K562 (cell line): ENCODE results near the gene TMEM63A. TPM values are rescaled to one million over a fixed set of nuclear protein-coding genes. Genes with fewer than 3 reads are reported as not detected.

Experiments used
- ATF6 ChIP-seq: sonication (generic); formaldehyde crosslinking; IDR thresholded peaks from 2 replicates; pipeline ENCODE4 v1.4.0; 2020; ENCODE audit warnings: mild to moderate bottlenecking, missing genetic modification reagents
- CC2D1A ChIP-seq: fragments of 450-650 bp; IDR thresholded peaks from 2 replicates; pipeline ENCODE4 v1.6.1; 2017; ENCODE audit warnings: mild to moderate bottlenecking
- CCNT2 ChIP-seq: IDR thresholded peaks from 2 replicates; pipeline ENCODE4 v1.6.1; 2011; ENCODE audit warnings: borderline replicate concordance, low read depth, mild to moderate bottlenecking, moderate library complexity, mixed read lengths, low read length; ENCODE audit not compliant: insufficient read length; ENCODE audit errors: extremely low read depth
- CREBBP ChIP-seq: IDR thresholded peaks from one replicate; pipeline ENCODE4 v1.6.1; 2012; ENCODE audit warnings: low read depth, mild to moderate bottlenecking, control low read depth, inconsistent platforms, low read length
- DPF2 ChIP-seq: fragments of 450-650 bp; IDR thresholded peaks from 2 replicates; pipeline ENCODE4 v1.6.1; 2016
- EGR1 ChIP-seq: fragments of 450-650 bp; conservative IDR thresholded peaks from 2 replicates; pipeline ENCODE4 v1.6.1; 2017; ENCODE audit warnings: mild to moderate bottlenecking
- FOSL1 ChIP-seq: fragments of 200-800 bp; sonication (Bioruptor generic); conservative IDR thresholded peaks from 2 replicates; pipeline ENCODE4 v1.6.1; 2016; ENCODE audit warnings: missing genetic modification characterization, missing compliant biosample characterization
- HDAC1 ChIP-seq, 2 experiments: fragments of 450-650 bp; IDR thresholded peaks; 2 replicates each; pipeline ENCODE4 v1.6.1; 2016 to 2017; ENCODE audit warnings: inconsistent platforms in 1 of 2, mild to moderate bottlenecking in 1 of 2, moderate library complexity in 1 of 2
- KAT7 ChIP-seq: sonication (generic); formaldehyde crosslinking; IDR thresholded peaks from 2 replicates; pipeline ENCODE4 v1.8.0; 2022; ENCODE audit warnings: missing genetic modification reagents, mild to moderate bottlenecking, borderline replicate concordance
- L3MBTL2 ChIP-seq: fragments of 450-650 bp; IDR thresholded peaks from 2 replicates; pipeline ENCODE4 v1.6.1; 2016; ENCODE audit warnings: mild to moderate bottlenecking, moderate library complexity
- MTA3 ChIP-seq: fragments of 450-650 bp; formaldehyde crosslinking; IDR thresholded peaks from 2 replicates; pipeline ENCODE4 v1.6.1; 2017; ENCODE audit warnings: mild to moderate bottlenecking, borderline replicate concordance
- NFIX ChIP-seq: fragments of 250-450 bp; sonication (Bioruptor Pico); IDR thresholded peaks from 2 replicates; pipeline ENCODE4 v1.4.0; 2020; ENCODE audit warnings: low read depth, mild to moderate bottlenecking, moderate library complexity
- NR4A1 ChIP-seq, 2 experiments: fragments of 250-450 bp in 1 of 2; fragments of 450-650 bp in 1 of 2; sonication (Bioruptor Pico) in 1 of 2; IDR thresholded peaks; 2 replicates each; pipeline versions ENCODE4 v1.4.0 to v1.6.1; 2016 to 2020; ENCODE audit warnings: mild to moderate bottlenecking in 2 of 2, missing compliant biosample characterization in 1 of 2, missing genetic modification characterization in 1 of 2, moderate library complexity in 1 of 2
- PKNOX1 ChIP-seq: fragments of 450-650 bp; IDR thresholded peaks from 2 replicates; pipeline ENCODE4 v1.6.1; 2016
- POLR2AphosphoS5 ChIP-seq: IDR thresholded peaks from 2 replicates; pipeline ENCODE4 v1.6.1; 2011; ENCODE audit warnings: mild to moderate bottlenecking, low read depth, low read length, moderate library complexity; ENCODE audit not compliant: control insufficient read depth, insufficient read depth
- PTBP1 ChIP-seq: fragments of 200-400 bp; formaldehyde crosslinking; IDR thresholded peaks from 2 replicates; pipeline ENCODE4 v1.6.1; 2017; ENCODE audit warnings: low read depth, low read length
- RFX7 ChIP-seq: fragments of 250-450 bp; sonication (Bioruptor Pico); IDR thresholded peaks from 2 replicates; pipeline ENCODE4 v1.5.1; 2021; ENCODE audit warnings: mild to moderate bottlenecking
- SMAD2 ChIP-seq: fragments of 150-350 bp; IDR thresholded peaks from 2 replicates; pipeline ENCODE4 v1.6.1; 2014; ENCODE audit warnings: low read depth, mild to moderate bottlenecking, low read length
- SMARCA4 ChIP-seq: fragments of 450-650 bp; IDR thresholded peaks from 2 replicates; pipeline ENCODE4 v1.6.1; 2016
- ZNF592 ChIP-seq: fragments of 450-650 bp; IDR thresholded peaks from 2 replicates; pipeline ENCODE4 v1.6.1; 2017; ENCODE audit warnings: antibody characterized with exemption, mild to moderate bottlenecking
- ZNF644 ChIP-seq: fragments of 200-800 bp; sonication (Bioruptor generic); IDR thresholded peaks from 2 replicates; pipeline ENCODE4 v1.6.1; 2016; ENCODE audit warnings: low read depth, missing genetic modification characterization, missing compliant biosample characterization
- ZNF830 ChIP-seq: fragments of 250-450 bp; sonication (Bioruptor Pico); IDR thresholded peaks from 2 replicates; pipeline ENCODE4 v1.5.0; 2021; ENCODE audit warnings: mild to moderate bottlenecking
- polyA plus RNA-seq, 8 experiments: library from polyadenylated mRNA; depleted of rRNA in 4 of 8; stranded (reverse) in 5 of 8; unstranded in 3 of 8; fragments of >200 nt; fragmentation: Nextera tagmentation in 2 of 8; fragmentation: Illumina TruSeq in 1 of 8; extraction: Ambion mirVana in 2 of 8; extraction: Trizol in 1 of 8; gene quantifications; 2 replicates each; pipeline versions ENCODE4 v1.2.1 to v1.2.3, GENCODE V29; 2011 to 2014; ENCODE audit warnings: inconsistent platforms in 1 of 8, missing spikeins in 1 of 8
- total RNA-seq, 7 experiments: library from RNA; depleted of rRNA in 6 of 7; stranded (reverse); fragments of >200 nt in 6 of 7; fragmentation: Illumina TruSeq in 2 of 7; extraction: Trizol in 2 of 7; gene quantifications; 2 replicates each; pipeline versions ENCODE4 v1.2.1 to v1.2.3, GENCODE V29; 2011 to 2021; ENCODE audit warnings: low replicate concordance in 1 of 7

TMEM63A gene
- total and polyA plus RNA-seq, 9 of the 15 experiments (the other 6 are each of a cell fraction or from before 2014, with no cell fraction given), result 2.0 to 54.6 (median 17.5) TPM

GRCh38 chr1:225881959-225882693 is at the start of gene TMEM63A (continued):
- TF ChIP-seq NR4A1 (CRISPR knock-in tag; IDR thresholded peaks at IDR 0.05) (no peak), NR4A1 (tag; IDR thresholded peaks at IDR 0.05) (no peak), POLR2AphosphoS5 (peak; percentile 47), MTA3 (peak; percentile 36; the same call in 1 of the 2 replicates), ZNF592 (no peak), ZNF830 (CRISPR knock-in tag) (0 out of 2 replicates have a peak, but pooled peaks have one; percentile 50), SMAD2 (no peak), KAT7 (CRISPR knock-in tag) (peak; percentile 97), EGR1 (no peak), FOSL1 (tag) (no peak), CREBBP (no peak), CC2D1A (no peak), RFX7 (CRISPR knock-in tag) (no peak), HDAC1 (IDR thresholded peaks at IDR 0.05) (peak in 1 of 2 experiments; percentile 63; a peak in 2 of 4 replicates), DPF2 (no peak), CCNT2 (peak; percentile 84), L3MBTL2 (peak; percentile 57; the same call in 1 of the 2 replicates), SMARCA4 (0 out of 2 replicates have a peak, but pooled peaks have one; percentile 5), ZNF644 (tag) (no peak), PKNOX1 (no peak), NFIX (CRISPR knock-in tag) (no peak), PTBP1 (0 out of 2 replicates have a peak, but pooled peaks have one; percentile 21), ATF6 (CRISPR knock-in tag) (0 out of 2 replicates have a peak, but pooled peaks have one; percentile 18)
